ENCODE data around the gene TPD52L1.

DNA sequence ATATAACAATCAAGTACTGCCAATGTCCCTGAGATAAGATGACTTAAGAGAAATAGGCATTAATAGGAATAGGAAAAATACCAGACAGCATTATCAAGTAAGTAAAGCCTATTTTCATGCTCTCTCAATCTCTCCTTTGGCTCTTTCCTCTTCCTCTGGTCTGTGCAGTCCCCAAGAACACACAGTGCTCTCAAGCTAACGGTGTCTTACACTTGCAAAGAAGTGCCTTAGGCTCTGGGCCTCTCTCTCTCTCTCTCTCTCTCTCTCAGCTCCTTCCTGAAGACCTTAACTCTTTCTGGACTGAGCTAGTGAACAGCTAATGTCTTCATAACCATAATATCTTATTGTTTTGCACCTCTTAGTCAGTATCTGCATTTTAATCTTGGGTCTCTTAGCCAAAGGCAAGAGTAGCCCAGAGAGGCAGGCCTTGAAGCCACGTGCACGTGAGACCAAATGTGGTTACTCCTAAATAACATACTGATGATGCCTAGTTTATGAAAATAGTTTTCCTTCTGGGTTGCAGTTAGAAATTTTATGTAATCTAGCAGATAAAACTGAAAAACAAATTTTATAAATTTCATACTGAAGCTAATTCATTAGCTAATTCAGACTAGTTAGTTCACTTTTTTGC, 70.8 kb downstream of the TPD52L1 start:
- no peak for TF ChIP-seq EZH2phosphoT487 (IDR thresholded peaks at IDR 0.05; ENCODE audit: borderline replicate concordance, low read length)
- TF ChIP-seq, protein P1, sequence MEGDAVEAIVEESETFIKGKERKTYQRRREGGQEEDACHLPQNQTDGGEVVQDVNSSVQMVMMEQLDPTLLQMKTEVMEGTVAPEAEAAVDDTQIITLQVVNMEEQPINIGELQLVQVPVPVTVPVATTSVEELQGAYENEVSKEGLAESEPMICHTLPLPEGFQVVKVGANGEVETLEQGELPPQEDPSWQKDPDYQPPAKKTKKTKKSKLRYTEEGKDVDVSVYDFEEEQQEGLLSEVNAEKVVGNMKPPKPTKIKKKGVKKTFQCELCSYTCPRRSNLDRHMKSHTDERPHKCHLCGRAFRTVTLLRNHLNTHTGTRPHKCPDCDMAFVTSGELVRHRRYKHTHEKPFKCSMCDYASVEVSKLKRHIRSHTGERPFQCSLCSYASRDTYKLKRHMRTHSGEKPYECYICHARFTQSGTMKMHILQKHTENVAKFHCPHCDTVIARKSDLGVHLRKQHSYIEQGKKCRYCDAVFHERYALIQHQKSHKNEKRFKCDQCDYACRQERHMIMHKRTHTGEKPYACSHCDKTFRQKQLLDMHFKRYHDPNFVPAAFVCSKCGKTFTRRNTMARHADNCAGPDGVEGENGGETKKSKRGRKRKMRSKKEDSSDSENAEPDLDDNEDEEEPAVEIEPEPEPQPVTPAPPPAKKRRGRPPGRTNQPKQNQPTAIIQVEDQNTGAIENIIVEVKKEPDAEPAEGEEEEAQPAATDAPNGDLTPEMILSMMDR (IDR thresholded peaks at IDR 0.05; ENCODE audit: low read depth, low read length, poor library complexity, severe bottlenecking): no peak
